Sigmoid colon (tissue), 4 donors: ENCODE data around the gene PDE5A.
"Not testable (repeated sequence)": the region's sequence is repeated elsewhere in the genome, so short reads cannot be mapped to it uniquely, and the experiment has no call there.

ENCODE experiments used
- CTCF ChIP-seq, 4 experiments: fragments of 450-650 bp in 3 of 4; fragments of 200-600 bp in 1 of 4; IDR thresholded peaks; one replicate each; pipeline ENCODE4 v1.5.1; 2016 to 2019; ENCODE audit warnings: antibody characterized with exemption in 4 of 4, mild to moderate bottlenecking in 3 of 4, moderate library complexity in 2 of 4
- POLR2A ChIP-seq, 2 donors: fragments of 450-650 bp; IDR thresholded peaks; one replicate each; pipeline ENCODE4 v1.6.1; 2016; ENCODE audit warnings: antibody characterized with exemption in 2 of 2, mild to moderate bottlenecking in 2 of 2, moderate library complexity in 2 of 2
- POLR2AphosphoS5 ChIP-seq, 4 donors: sonication (generic); formaldehyde crosslinking; IDR thresholded peaks; one replicate each; pipeline ENCODE4 v1.6.1; 2017; ENCODE audit warnings: antibody characterized with exemption in 4 of 4

GRCh38 chr4:119455734-119456133 lies 172.9 kb downstream of the PDE5A start:
- TF ChIP-seq CTCF, POLR2A, POLR2AphosphoS5 (IDR thresholded peaks at IDR 0.05): not testable (repeated sequence)
